Pulmonary artery endothelial cell (primary cell): Measurements from ENCODE around the gene RALY. TPM values are rescaled to one million over a fixed set of nuclear protein-coding genes. Genes with fewer than 3 reads are reported as not detected.

ENCODE experiments used
- DNase-seq: peaks from one replicate; pipeline ENCODE4 v3.0.0-alpha.2; 2011; ENCODE audit warnings: low read depth, low spot score
- total RNA-seq: library from RNA; depleted of rRNA; stranded (reverse); fragments of >200 nt; gene quantifications from 2 replicates; pipeline ENCODE4 v1.2.3, GENCODE V29; 2014

Gene RALY
- total RNA-seq, 1 donor from 2014 or later: 81.2 TPM

DNA sequence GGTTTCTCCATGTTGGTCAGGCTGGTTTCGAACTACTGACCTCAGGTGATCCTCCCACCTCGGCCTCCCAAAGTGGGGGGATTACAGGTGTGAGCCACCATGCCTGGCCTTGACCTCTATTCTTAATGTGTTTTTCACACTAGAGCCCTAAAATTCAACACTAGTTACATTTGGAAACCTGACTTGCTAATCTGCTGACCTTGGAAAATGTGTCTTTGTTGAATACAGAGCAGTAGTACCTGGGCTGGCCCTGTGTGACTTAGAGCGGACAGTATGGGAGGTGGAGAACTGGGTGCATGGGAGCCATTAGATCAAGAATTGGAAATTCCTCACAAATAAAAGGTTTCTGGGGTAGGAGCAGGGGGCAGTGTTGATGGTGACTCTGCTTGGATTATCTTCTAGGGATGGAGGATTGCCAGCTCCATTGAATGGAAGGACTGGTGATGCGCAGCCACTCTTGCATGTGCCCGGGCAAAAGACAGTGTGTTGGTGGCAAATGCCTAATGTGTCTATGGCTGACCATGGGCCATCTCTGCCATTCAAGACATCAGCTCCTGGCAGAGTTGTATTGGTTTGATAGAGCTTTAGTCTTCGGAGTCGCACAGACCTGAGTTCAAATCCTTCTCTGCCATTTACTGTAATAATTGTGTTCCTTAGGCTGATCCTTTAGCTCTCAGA is 53.4 kb downstream of the RALY start:
- no peak for DNase-seq

- no peak for DNase-seq
Observed at GRCh38 chr20:34047917-34048316, 54.2 kb downstream of the RALY start.

DNA sequence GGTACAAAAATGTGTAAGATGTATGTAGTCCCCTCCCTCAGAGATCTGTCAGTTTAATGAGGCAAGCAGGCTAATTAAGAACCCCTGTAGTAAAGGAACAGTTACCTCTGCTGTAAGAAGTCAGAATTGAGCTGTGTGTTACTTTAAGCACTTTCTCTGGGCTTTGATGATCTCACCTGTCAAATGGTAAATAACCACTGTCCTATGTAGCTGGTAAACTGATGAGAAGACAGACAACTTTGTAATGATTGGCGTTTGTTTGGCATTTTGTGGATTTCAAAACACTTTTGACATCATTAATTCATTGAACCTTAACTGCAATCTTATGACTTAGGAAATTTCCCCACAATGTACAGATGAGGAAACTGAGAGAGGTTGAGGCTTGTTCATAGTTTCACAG is 55.7 kb downstream of the RALY start:
- DNase-seq: no peak

- DNase-seq: no peak
Observed at GRCh38 chr20:34049897-34050695, 56.4 kb downstream of the RALY start.

- no peak for DNase-seq
Observed at GRCh38 chr20:34052414-34052813, 58.7 kb downstream of the RALY start.

- no peak for DNase-seq
Observed at GRCh38 chr20:34055290-34055689, 61.6 kb downstream of the RALY start.

- no peak for DNase-seq
Observed at GRCh38 chr20:34058831-34059230, 65.1 kb downstream of the RALY start.

DNA sequence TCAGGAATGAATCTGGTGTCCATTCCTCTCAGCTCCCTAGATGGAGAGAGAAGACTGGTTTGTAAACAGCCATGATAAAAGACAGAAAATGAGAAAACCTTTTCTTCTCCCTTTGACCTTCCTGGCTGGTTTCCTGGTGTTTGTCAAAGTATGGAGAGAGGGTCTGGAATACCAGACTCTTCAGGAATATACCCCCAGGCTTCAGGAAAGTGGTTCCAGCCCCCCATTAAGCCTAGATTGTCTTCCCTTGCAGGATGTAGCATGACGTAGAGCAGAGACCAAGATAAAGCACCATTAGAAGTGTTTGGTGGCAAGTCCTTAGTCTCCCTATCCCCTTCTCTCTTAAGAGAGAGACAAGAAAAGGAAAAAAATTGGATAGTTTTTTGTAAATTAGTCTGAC is 67.3 kb downstream of the RALY start:
- DNase-seq: no peak

- DNase-seq: no peak
Observed at GRCh38 chr20:34061695-34062094, 68.0 kb downstream of the RALY start.

GRCh38 chr20:34062570-34063482 is 69.1 kb downstream of the RALY start:
- no peak for DNase-seq

GRCh38 chr20:34064286-34064685 is 70.6 kb downstream of the RALY start:
- no peak for DNase-seq

DNA sequence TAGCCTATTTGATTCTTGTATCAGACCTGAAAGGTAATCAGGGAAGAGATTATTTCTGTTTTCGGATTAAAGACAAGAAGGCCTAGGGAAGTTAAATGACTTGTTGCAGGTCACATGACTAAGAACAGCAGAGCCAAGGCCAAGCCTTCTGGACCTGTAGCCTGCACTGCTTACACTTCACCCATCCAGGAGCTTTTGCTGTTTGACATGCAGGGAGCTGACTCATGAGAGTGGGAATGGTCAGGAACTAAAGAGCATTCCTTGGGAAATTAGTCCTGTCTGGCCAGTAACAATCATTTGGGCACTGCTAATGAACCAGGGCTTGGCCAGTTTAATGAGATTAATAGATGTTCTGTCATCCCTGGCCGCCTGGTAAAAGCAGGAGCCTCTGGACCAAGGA is 71.5 kb downstream of the RALY start:
- peak; percentile 19 for DNase-seq

DNA sequence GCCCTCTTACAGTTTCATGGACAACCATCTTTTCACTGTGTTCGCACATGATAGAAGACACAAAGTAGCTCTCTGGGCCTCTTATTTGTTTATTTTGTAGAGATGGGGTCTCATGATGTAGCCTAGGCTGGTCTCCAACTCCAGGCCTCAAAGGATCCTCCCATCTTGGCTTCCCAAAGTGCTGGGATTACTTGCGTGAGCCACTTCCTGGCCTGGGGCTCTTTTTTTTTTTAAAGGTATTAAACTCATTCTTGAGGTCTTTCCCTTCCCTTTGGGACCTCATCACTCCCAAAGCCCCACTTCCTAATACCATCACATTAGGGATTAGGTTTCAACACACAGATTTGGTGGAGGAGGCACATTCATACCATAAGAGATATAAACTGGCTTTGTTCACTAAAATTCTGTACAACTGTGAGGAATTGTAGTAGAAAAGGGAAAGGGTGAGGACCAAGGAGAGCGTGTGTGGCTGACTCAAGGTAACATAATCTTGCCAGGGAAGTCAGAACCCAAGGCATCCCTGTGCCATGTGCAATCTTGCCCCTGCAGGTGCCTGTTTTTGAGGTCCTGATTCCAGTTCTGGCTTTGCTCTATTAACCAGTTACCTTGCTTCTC is 72.9 kb downstream of the RALY start:
- no peak for DNase-seq

GRCh38 chr20:34068001-34068400 is 74.3 kb downstream of the RALY start:
- no peak for DNase-seq

DNA sequence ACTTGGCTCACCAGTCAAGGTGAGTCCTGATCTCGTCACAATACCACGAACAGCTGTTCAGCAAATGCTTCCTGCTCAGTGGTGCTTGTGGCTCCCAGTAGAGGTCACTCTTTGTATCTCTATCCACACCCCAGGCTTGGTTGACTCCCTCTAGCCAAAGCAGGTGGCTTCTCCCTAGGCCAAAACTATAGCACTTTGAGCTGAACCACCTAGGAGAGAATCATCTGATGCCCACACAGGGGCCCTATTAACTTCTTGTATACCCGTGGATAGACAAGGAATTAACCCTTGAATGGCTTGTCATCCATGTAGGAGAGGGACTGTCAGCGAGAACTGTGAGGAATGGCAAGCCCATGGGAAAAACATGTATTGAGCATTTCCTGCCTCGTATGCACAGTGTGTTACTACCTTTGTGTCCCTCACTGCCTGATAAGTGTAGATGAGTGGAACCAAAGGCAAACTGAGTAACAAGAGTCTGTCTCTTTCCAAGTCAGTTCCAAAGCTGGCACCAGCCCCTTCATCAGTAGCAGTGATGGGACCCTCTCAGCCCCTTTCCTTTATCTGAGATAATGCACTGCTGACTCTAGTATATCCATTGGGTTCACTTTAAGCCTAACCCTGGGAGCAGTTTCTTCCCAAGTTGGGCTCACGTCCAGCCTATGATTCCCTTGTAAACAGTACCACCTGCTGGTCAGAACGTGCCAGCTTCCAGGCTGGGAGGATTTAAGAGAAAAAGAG is 75.8 kb downstream of the RALY start:
- DNase-seq: peak; percentile 58

DNA sequence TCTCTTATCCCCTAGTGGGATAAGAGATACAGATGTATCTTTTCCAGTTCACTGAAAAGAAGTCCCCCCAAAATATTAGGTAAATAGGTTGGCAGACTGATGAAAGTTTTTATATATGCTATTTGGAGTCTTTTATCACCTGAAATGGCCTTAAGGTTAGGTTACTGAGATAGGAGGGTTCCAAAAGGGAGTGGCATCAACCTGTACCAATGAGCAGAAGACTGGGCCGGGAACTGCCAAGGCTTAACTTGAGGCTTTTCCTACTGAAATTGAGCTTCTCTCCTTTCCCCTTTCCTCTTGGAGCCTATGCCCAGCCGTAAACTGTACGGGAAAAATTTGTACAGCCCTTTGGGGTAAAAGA is 76.3 kb downstream of the RALY start:
- DNase-seq: no peak

GRCh38 chr20:34070859-34071258 is 77.1 kb downstream of the RALY start:
- no peak for DNase-seq

DNA sequence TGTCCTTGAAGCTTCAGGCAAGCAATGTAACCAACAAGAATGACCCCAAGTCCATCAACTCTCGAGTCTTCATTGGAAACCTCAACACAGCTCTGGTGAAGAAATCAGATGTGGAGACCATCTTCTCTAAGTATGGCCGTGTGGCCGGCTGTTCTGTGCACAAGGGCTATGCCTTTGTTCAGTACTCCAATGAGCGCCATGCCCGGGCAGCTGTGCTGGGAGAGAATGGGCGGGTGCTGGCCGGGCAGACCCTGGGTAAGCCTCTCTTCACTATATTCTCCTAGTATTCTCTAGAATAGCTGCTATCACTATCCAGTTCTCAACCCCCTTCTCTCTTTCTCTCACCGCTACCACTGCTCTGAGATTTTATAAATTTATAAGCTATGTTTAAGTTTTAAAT is 78.4 kb downstream of the RALY start:
- no peak for DNase-seq

GRCh38 chr20:34072778-34073177 is 79.1 kb downstream of the RALY start:
- no peak for DNase-seq

DNA sequence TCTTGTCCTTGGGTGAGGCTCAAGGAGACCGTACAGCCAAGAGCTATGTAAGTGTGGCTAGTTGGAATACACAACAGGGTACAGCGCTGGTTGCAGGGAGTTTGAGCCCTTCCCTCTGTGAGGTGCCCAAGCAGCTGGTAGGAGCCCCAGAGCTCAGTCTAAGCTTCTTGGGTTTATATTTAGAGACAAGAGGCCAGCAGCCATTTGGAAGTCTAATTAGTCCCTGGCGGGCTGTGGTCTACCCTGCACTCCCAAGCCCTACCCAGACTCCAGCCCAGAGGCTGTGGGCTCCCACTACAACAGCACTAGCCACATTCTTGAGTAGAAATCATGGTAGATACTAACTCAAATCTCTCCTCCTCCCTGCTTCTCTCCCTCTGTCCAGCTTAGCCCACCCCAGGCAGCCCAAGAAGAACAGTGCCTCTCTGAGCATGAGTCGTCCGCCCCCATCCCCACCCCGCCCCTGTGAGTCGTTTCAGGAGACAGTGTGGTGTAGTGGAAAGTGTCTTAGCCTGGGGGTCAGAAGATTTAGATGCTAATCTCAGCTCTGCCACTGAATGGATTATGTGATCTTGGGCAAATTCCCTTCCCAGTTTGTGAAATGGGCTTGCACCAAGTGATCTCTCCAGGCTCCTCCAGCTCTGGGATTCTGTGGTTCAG is 80.5 kb downstream of the RALY start:
- no peak for DNase-seq
